ENCODE data around the gene SORL1-AS1.

SORL1-AS1 gene

DNA sequence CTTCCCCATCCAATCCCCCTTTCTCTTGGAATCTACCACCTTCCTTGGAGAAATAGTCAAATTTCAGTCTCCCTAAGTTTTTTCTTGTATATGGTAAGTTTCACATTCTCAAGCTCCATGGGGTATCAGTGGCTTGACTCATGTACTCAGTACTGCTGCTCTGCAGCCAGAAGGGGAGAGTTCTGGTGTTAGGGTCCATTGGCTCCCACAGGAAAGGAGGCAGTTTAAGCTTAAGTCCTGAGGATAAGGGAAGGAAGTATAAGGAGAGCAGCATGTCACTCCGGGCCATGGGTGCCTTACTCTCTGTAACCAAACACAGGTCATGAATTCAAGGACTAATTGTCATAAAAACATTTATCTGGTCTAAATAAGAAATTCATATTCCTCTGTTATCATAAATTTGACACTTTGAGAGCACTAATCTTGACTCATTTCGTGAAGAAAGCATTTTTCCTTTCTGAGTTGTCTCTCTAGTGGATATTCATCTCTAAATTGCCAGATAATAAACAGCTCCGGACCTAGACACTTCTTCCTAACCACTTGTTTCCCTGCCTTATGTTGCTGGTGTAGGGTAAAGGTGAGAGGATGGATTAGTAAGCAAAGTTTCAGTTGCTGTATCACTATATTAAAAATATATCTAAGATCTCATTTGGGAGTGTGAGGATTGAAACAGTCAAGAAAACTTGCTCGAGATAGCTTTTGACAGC, 20.8 kb downstream of the SORL1-AS1 start:
- Mint-ChIP-seq H3K27me3 (ENCODE audit: unreplicated experiment) (no peaks in the 10 kb centered on the region), H3K27ac (ENCODE audit: unreplicated experiment) (no peak overlapping the region), H3K36me3 (ENCODE audit: unreplicated experiment) (no peaks in the 10 kb centered on the region), H3K9me3 (ENCODE audit: unreplicated experiment) (no peaks in the 10 kb centered on the region), H3K4me1 (ENCODE audit: low read depth, unreplicated experiment) (no peaks in the 10 kb centered on the region), H3K4me3 (ENCODE audit: unreplicated experiment) (no peak overlapping the region)
- TF ChIP-seq, protein P1, sequence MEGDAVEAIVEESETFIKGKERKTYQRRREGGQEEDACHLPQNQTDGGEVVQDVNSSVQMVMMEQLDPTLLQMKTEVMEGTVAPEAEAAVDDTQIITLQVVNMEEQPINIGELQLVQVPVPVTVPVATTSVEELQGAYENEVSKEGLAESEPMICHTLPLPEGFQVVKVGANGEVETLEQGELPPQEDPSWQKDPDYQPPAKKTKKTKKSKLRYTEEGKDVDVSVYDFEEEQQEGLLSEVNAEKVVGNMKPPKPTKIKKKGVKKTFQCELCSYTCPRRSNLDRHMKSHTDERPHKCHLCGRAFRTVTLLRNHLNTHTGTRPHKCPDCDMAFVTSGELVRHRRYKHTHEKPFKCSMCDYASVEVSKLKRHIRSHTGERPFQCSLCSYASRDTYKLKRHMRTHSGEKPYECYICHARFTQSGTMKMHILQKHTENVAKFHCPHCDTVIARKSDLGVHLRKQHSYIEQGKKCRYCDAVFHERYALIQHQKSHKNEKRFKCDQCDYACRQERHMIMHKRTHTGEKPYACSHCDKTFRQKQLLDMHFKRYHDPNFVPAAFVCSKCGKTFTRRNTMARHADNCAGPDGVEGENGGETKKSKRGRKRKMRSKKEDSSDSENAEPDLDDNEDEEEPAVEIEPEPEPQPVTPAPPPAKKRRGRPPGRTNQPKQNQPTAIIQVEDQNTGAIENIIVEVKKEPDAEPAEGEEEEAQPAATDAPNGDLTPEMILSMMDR (IDR thresholded peaks at IDR 0.05; ENCODE audit: partially characterized antibody, unreplicated experiment) = no peak
- DNase-seq = no peak

DNA sequence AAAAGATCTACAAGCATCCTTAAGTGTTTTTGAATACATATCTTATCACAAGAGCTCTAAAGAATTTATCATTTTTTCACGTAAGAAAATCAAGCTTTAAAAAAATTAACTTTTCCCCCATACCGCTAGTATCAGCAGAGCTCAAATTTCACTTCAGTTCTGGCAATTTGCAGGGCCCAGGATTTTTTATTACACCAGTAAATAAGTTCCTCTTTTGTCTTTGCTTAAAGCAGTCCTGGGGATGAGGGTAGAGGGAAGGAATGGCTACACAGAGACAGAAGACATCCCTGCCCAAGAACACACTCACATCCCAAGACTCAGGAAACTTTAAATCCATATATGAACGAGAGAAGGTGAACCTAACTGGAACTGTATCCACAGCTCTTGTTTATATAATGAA, 23.2 kb downstream of the SORL1-AS1 start:
- TF ChIP-seq, protein P1 (IDR thresholded peaks at IDR 0.05; ENCODE audit: partially characterized antibody, unreplicated experiment) = no peak
- peaks cover 6% of the 10 kb centered on the region for H3K36me3 Mint-ChIP-seq (ENCODE audit: unreplicated experiment)
- H3K27me3 Mint-ChIP-seq (ENCODE audit: unreplicated experiment) = peaks cover 3% of the 10 kb centered on the region
- H3K9me3 Mint-ChIP-seq (ENCODE audit: unreplicated experiment) = peaks cover 1% of the 10 kb centered on the region
- DNase-seq = no peak
- H3K4me3 Mint-ChIP-seq (ENCODE audit: unreplicated experiment) = no peak overlapping the region
- H3K27ac Mint-ChIP-seq (ENCODE audit: unreplicated experiment) = no peak overlapping the region
- no peaks in the 10 kb centered on the region for H3K4me1 Mint-ChIP-seq (ENCODE audit: low read depth, unreplicated experiment)

DNA sequence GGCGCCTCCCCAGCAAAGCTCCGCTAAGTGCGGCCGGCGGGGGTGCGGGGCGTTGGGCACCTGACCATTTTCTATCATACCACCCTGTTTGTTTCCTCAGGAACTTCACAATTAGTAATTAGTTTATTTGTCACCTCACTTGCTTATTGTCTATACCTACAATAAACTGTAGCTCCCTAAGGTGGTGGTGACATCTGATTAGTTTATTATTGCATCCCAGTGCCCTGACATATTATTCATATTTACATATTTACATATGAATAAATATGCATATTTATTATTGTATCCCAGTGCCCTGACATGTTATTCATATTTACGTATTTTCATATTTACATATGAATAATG, 25.4 kb downstream of the SORL1-AS1 start:
- H3K27ac Mint-ChIP-seq (ENCODE audit: unreplicated experiment) = no peak overlapping the region
- DNase-seq = no peak

DNA sequence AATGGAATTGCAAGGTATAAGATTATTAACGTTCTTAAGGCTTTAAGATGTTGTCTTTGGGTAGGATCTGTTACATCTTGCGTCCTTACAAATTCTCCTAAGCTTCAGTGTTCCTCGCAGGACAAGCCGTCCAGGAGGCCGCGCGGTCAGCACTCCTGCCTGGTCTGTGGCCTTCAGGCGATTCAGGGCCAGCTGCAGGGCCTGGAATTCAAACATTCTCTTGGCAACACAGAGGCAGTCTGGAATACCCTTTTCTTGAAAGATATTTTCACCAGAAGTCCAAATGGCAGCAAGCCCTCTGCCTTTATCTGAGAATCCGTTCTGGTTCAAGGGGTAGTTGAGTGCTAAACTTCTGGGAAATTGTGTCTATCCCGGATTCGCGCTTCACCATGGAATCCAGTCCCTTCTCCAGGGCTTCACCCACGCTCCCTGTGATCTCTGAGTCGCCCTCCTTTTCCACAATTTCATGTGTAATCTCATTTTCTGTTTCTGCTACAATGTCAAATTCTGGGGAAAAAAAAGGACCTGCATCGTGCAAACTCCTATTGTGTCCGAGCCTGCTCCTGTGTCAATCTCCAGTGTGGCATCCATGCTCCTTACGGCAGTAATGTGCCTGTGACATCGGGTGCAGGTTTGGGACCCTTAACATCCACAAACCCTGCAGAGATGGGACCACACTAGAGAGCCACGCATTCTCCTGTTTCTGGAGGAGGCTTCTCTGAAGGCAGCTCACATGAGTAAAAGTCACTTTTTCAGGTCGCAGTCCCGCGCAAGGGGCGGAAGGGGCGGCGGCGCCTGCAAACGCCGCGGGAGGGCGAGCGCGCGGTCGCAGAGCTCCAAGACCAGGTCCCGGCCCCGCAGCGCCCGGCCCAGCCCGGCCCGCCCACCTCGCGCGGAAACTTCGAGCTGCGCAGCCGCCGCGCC, 26.0 kb downstream of the SORL1-AS1 start:
- Mint-ChIP-seq H3K36me3 (ENCODE audit: unreplicated experiment) (peaks cover 6% of the 10 kb centered on the region), H3K4me1 (ENCODE audit: low read depth, unreplicated experiment) (no peaks in the 10 kb centered on the region), H3K27me3 (ENCODE audit: unreplicated experiment) (peaks cover 3% of the 10 kb centered on the region), H3K27ac (ENCODE audit: unreplicated experiment) (no peak overlapping the region), H3K9me3 (ENCODE audit: unreplicated experiment) (peaks cover 1% of the 10 kb centered on the region), H3K4me3 (ENCODE audit: unreplicated experiment) (peak overlapping the region; percentile 69)
- peak; percentile 62 for DNase-seq
- TF ChIP-seq, protein P1 (IDR thresholded peaks at IDR 0.05; ENCODE audit: partially characterized antibody, unreplicated experiment) = no peak

More for the DNA sequence above, 25.4 kb downstream of the SORL1-AS1 start:
- peaks cover 3% of the 10 kb centered on the region for H3K27me3 Mint-ChIP-seq (ENCODE audit: unreplicated experiment)
- peaks cover 1% of the 10 kb centered on the region for H3K9me3 Mint-ChIP-seq (ENCODE audit: unreplicated experiment)
- H3K36me3 Mint-ChIP-seq (ENCODE audit: unreplicated experiment) = peaks cover 6% of the 10 kb centered on the region
- TF ChIP-seq, protein P1 (IDR thresholded peaks at IDR 0.05; ENCODE audit: partially characterized antibody, unreplicated experiment) = no peak
- no peaks in the 10 kb centered on the region for H3K4me1 Mint-ChIP-seq (ENCODE audit: low read depth, unreplicated experiment)
- H3K4me3 Mint-ChIP-seq (ENCODE audit: unreplicated experiment) = no peak overlapping the region

- no peak for DNase-seq
- TF ChIP-seq, protein P1 (IDR thresholded peaks at IDR 0.05; ENCODE audit: partially characterized antibody, unreplicated experiment) = no peak
- H3K4me1 Mint-ChIP-seq (ENCODE audit: low read depth, unreplicated experiment) = no peaks in the 10 kb centered on the region
- H3K27me3 Mint-ChIP-seq (ENCODE audit: unreplicated experiment) = peaks cover 3% of the 10 kb centered on the region
- H3K27ac Mint-ChIP-seq (ENCODE audit: unreplicated experiment) = no peak overlapping the region
- no peak overlapping the region for H3K4me3 Mint-ChIP-seq (ENCODE audit: unreplicated experiment)
- H3K9me3 Mint-ChIP-seq (ENCODE audit: unreplicated experiment) = peaks cover 1% of the 10 kb centered on the region
- H3K36me3 Mint-ChIP-seq (ENCODE audit: unreplicated experiment) = peaks cover 6% of the 10 kb centered on the region
These were observed 26.9 kb downstream of the SORL1-AS1 start for GRCh38 chr11:121425828-121426227.

All from glutamatergic neuron (in vitro differentiated cells).